Smooth muscle cell (in vitro differentiated cells): ENCODE data around the gene ETV3. TPM values are rescaled to one million over a fixed set of nuclear protein-coding genes. Genes with fewer than 3 reads are reported as not detected.

ENCODE experiments used
- DNase-seq: peaks from one replicate; lab custom pipeline; 2025; ENCODE audit not compliant: unreplicated experiment; lab: John Stamatoyannopoulos, UW
- H2AFZ ChIP-seq: fragments of 200-600 bp; sonication (generic); 2 replicates; pipeline ENCODE4 v1.6.0; 2016; ENCODE audit warnings: antibody characterized with exemption, low read depth, mild to moderate bottlenecking
- H3F3A ChIP-seq: fragments of 200-600 bp; sonication (generic); 2 replicates; pipeline ENCODE4 v1.6.0; 2017; ENCODE audit warnings: antibody characterized with exemption, low read depth
- H3K27ac ChIP-seq: fragments of 200-600 bp; sonication (generic); 2 replicates; pipeline ENCODE4 v1.5.1; 2016; ENCODE audit warnings: low read depth, mild to moderate bottlenecking
- H3K27me3 ChIP-seq: fragments of 200-600 bp; sonication (generic); 2 replicates; pipeline ENCODE4 v1.6.1; 2016; ENCODE audit warnings: low read depth, mild to moderate bottlenecking
- H3K36me3 ChIP-seq: fragments of 200-600 bp; sonication (generic); 2 replicates; pipeline ENCODE4 v1.5.1; 2016; ENCODE audit warnings: low read depth
- H3K4me1 ChIP-seq: fragments of 200-600 bp; sonication (generic); 2 replicates; pipeline ENCODE4 v1.5.1; 2016; ENCODE audit warnings: low read depth
- H3K4me2 ChIP-seq: fragments of 200-600 bp; sonication (generic); 2 replicates; pipeline ENCODE4 v1.6.0; 2016; ENCODE audit warnings: mild to moderate bottlenecking
- H3K4me3 ChIP-seq: fragments of 200-600 bp; sonication (generic); 2 replicates; pipeline ENCODE4 v1.5.1; 2016; ENCODE audit warnings: mild to moderate bottlenecking
- H3K79me2 ChIP-seq: fragments of 200-600 bp; sonication (generic); 2 replicates; pipeline ENCODE4 v1.6.0; 2016; ENCODE audit warnings: low read depth, mild to moderate bottlenecking
- H3K9ac ChIP-seq: fragments of 200-600 bp; sonication (generic); 2 replicates; pipeline ENCODE4 v1.6.0; 2016; ENCODE audit warnings: low read depth
- H3K9me3 ChIP-seq: fragments of 200-600 bp; sonication (generic); replicated peaks from 2 replicates; pipeline ENCODE4 v1.5.1; 2016; ENCODE audit warnings: low read depth
- H4K20me1 ChIP-seq: fragments of 200-600 bp; sonication (generic); 2 replicates; pipeline ENCODE4 v1.6.0; 2016; ENCODE audit warnings: low read depth
- WGBS: methylation state at CpG from one replicate; pipeline ENCODE4 v1.1.7; 2016; ENCODE audit warnings: low lambda C conversion rate; 5-methylcytosine and 5-hydroxymethylcytosine counted together
- polyA plus RNA-seq: library from polyadenylated mRNA; unstranded; fragments of >200 nt; fragmentation: Nextera tagmentation; extraction: Ambion mirVana; gene quantifications from 2 replicates; pipeline ENCODE4 v1.2.1, GENCODE V29; 2016
- total RNA-seq: library from RNA; depleted of rRNA; stranded (reverse); fragments of >200 nt; gene quantifications from 2 replicates; pipeline ENCODE4 v1.2.3, GENCODE V29; 2014
- TF ChIP-seq, protein P1 (sequence below): fragments of 200-600 bp; sonication (generic); IDR thresholded peaks from 2 replicates; pipeline ENCODE4 v1.5.1; 2017; ENCODE audit warnings: borderline replicate concordance, mild to moderate bottlenecking, antibody characterized with exemption; ENCODE audit not compliant: insufficient read depth, poor library complexity, severe bottlenecking

The ETV3 gene
- total and polyA plus RNA-seq, 2 experiments from 2014 or later = 11.4 to 33.2 TPM

DNA sequence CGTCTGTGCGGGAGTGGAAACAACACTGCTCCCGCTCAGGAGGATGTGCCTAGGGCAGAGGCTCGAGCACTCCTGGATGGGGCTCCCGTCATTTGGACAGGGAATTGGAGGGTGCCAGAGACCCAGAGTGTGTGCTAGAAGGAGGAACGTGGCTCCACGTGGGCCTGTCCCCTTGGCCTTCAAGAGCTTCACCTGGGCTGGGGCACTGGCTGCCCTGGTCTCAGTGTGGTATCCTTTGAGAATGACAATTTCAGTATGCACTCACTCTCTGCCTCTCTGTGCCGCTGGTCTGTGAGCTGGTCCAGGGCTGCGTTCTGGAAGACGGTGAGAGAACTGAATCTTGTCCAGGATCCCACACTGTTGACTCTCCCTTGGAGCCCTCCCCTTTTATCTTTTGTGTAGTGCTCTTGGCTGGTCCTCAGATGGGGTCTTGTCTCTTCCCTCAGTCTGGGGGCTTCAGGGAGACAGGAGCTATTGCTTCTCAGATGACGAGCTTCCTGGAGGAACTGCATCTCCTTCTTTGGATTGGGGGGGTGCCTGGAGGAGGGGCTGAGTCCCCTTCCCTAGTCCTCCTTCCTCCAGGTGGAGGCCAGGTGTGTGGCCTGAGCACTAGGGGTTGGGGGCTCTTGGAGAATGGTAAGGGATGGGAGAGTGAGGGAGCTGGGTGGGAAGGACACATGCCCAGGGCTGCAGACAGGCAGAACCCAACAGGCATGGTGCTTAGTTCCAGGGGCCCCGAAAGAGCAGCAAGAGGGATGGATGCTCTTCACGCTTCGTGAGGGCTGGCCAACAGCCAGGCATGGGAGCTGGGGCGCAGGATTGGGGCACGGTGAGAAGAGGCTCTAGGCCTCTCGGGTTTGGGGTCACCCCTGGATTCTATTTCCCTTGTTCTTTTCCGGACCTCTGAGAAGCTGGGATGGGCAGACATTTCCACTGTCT, 23.7 kb downstream of the ETV3 start:
- TF ChIP-seq, protein P1, sequence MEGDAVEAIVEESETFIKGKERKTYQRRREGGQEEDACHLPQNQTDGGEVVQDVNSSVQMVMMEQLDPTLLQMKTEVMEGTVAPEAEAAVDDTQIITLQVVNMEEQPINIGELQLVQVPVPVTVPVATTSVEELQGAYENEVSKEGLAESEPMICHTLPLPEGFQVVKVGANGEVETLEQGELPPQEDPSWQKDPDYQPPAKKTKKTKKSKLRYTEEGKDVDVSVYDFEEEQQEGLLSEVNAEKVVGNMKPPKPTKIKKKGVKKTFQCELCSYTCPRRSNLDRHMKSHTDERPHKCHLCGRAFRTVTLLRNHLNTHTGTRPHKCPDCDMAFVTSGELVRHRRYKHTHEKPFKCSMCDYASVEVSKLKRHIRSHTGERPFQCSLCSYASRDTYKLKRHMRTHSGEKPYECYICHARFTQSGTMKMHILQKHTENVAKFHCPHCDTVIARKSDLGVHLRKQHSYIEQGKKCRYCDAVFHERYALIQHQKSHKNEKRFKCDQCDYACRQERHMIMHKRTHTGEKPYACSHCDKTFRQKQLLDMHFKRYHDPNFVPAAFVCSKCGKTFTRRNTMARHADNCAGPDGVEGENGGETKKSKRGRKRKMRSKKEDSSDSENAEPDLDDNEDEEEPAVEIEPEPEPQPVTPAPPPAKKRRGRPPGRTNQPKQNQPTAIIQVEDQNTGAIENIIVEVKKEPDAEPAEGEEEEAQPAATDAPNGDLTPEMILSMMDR = no peak
- Histone ChIP-seq H3K4me3 (no peak overlapping the region), H3K27me3 (no peaks in the 10 kb centered on the region), H3K27ac (no peak overlapping the region), H3K9ac (no peak overlapping the region), H3K79me2 (no peaks in the 10 kb centered on the region), H3K4me1 (peaks cover 13% of the 10 kb centered on the region), H3K36me3 (no peaks in the 10 kb centered on the region), H3K9me3 (no peaks in the 10 kb centered on the region), H4K20me1 (no peaks in the 10 kb centered on the region), H3F3A (no peaks in the 10 kb centered on the region), H2AFZ (no peak overlapping the region), H3K4me2 (no peak overlapping the region)
- 89% methylated on average over 18 of the region's 18 CpGs for WGBS
- DNase-seq = no peak

DNA sequence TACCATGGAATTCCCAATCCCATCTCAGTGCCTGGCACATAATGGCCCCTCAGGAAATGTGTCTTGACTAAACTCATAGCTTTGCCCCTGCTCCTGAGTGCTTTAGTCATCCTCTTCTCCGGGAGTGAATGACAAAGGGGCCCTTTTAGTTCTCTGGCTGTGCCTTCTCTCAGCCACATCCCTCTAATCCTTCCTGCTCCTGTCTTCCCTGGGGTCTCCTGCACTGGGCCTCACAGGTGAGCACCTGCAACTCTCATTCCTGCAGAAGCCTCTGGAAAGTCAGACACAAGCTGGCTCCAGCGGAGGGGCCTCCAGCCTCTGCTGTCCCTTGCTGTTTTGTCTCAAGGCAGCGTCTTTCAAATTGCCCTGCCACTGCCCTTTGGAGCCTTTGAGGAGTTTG, 24.6 kb downstream of the ETV3 start:
- H3K9ac ChIP-seq = no peak overlapping the region
- no peaks in the 10 kb centered on the region for H4K20me1 ChIP-seq
- no peak overlapping the region for H3K27ac ChIP-seq
- no peaks in the 10 kb centered on the region for H3K27me3 ChIP-seq
- peaks cover 13% of the 10 kb centered on the region for H3K4me1 ChIP-seq
- 61% methylated on average over 3 of the region's 3 CpGs for WGBS
- H3K9me3 ChIP-seq = no peaks in the 10 kb centered on the region
- H3K4me2 ChIP-seq = no peak overlapping the region
- DNase-seq = no peak
- H3F3A ChIP-seq = no peaks in the 10 kb centered on the region
- H2AFZ ChIP-seq = no peak overlapping the region
- H3K36me3 ChIP-seq = no peaks in the 10 kb centered on the region
- TF ChIP-seq, protein P1 = no peak
- no peak overlapping the region for H3K4me3 ChIP-seq
- H3K79me2 ChIP-seq = no peaks in the 10 kb centered on the region

DNA sequence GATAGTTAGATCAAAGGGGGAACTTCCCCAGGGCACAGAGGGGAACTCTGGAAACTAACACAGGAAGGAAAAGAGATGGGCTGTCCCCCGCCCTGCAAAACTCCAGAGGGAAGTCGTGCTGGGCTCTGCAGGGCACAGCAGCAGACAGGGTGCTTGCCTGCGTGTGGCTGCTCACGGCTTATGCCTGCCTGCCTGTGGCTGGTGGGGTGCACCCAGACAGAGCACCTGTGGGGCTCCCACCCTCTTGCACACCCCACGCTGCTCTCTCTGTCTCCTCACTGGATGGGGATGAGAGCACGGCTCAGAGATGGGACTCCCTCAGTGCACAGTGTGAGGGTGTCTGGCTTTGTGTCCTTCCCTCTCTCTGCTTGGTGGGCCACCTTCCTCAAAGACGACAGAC, 25.1 kb downstream of the ETV3 start:
- TF ChIP-seq, protein P1 = no peak
- no peak overlapping the region for H3K4me3 ChIP-seq
- no peaks in the 10 kb centered on the region for H3K36me3 ChIP-seq
- H3K4me2 ChIP-seq = no peak overlapping the region
- no peaks in the 10 kb centered on the region for H3F3A ChIP-seq
- WGBS = 83% methylated on average over 7 of the region's 7 CpGs
- no peaks in the 10 kb centered on the region for H3K27me3 ChIP-seq
- no peak for DNase-seq
- no peak overlapping the region for H3K27ac ChIP-seq
- H3K79me2 ChIP-seq = no peaks in the 10 kb centered on the region
- H3K4me1 ChIP-seq = peaks cover 13% of the 10 kb centered on the region
- H3K9ac ChIP-seq = no peak overlapping the region
- H4K20me1 ChIP-seq = no peaks in the 10 kb centered on the region
- no peak overlapping the region for H2AFZ ChIP-seq
- H3K9me3 ChIP-seq = no peaks in the 10 kb centered on the region
